Fibroblast of peridontal ligament (primary cell): ENCODE results near the gene LRRTM4.
"Not testable (repeated sequence)": the region's sequence is repeated elsewhere in the genome, so short reads cannot be mapped to it uniquely, and the experiment has no call there.

Experiments
- DNase-seq: peaks from one replicate; pipeline ENCODE4 v3.0.0-alpha.2; 2010; ENCODE audit errors: extremely low read depth

The LRRTM4 gene

GRCh38 chr2:77314721-77315120 is 207.5 kb downstream of the LRRTM4 start:
- no peak for DNase-seq

DNA sequence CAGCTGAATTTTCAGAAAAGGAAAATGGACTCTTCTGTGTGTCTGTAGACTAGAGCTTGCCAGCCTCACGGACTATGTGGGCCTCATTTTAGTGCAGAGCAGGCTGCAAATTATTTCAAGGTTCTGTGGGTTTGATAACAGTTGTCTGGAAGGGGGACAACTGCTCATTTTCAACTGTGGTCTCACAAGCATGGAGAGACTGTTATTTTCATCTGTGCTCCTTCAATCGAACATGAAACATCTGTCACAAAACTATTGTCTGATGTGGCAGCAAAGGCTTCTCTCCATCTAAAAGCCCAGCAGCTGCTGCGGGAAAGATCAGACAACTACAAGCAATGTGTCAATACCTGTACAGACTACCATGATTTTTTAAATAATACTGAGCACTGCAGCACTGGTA is 211.8 kb downstream of the LRRTM4 start:
- no peak for DNase-seq

DNA sequence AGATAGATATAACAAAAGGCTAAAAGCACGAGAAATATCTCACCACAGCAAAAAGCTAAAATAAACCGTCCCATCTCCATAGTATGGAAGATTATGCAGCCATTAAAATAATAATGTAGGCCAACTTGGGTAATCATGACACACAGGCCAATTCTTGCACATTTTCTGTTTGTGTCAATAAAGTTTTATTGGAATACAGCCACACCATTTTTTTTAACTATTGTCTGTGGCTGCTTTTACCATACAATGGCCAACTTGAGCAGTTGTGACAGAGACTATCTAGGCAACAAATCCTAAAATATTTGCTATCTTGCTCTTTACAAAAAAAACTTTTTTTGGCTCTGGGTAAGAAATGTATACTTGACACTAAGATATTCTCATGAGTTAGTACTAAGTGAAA is 212.5 kb downstream of the LRRTM4 start:
- DNase-seq, result no peak

DNA sequence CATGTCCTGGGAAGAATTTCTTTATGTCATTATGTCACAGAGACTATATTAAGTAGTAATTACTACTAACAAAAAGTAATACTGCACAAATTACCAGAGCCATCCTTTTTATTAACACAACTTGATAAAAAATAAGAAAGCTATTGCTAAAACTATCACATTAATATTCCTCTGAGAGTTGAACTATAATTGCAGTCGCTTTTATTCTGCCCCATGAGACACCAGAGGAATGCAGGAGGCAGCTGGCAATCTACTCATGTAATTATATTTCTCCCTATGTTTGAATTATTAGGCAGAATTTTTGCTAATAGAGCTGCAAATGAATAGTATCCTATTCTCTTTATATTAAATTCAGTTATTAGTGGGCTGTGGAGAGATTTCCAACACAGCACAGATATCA is 220.7 kb downstream of the LRRTM4 start:
- no peak for DNase-seq

GRCh38 chr2:77296791-77297190 is 225.4 kb downstream of the LRRTM4 start:
- DNase-seq, result no peak

DNA sequence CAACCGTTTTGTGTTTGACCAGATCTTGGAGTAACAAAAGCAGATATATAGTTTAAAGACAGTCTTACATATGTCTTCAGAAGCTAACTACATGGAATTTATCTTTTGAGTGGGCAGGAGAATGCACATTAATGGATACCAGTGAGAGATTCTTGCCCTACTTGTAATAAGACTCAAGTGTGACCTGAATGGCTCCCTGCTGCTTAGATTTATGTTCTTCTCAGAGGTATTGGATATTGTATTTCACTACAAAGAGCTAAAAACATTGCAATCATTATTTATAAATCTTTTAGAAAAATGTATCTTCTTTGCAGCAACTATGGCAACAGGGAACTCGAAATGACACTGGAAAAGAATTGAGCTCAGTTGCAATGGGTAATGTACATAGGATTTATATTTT is 227.7 kb downstream of the LRRTM4 start:
- DNase-seq, result no peak

DNA sequence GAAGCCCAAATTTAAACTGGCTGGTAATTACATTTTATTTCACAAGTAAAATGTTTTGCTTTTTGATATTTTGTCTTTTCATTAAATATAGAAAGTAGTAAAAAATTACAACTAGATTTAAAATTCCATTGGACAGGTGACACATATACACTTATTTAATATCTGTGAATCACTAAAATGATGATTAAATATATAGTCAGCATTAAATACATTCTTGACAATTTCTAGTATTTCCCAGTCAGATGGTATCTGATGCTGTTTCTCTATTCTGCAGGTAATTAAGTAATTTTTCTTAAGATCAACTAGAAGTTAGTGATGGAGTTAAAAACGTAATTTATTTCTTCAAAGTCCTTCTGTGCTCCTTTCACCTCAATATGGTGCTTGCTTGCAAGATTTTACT is 237.8 kb downstream of the LRRTM4 start:
- no peak for DNase-seq

GRCh38 chr2:77271262-77271661 is 250.9 kb downstream of the LRRTM4 start:
- DNase-seq, result no peak

- DNase-seq, result no peak
These were observed 251.7 kb downstream of the LRRTM4 start for GRCh38 chr2:77270433-77270832.

DNA sequence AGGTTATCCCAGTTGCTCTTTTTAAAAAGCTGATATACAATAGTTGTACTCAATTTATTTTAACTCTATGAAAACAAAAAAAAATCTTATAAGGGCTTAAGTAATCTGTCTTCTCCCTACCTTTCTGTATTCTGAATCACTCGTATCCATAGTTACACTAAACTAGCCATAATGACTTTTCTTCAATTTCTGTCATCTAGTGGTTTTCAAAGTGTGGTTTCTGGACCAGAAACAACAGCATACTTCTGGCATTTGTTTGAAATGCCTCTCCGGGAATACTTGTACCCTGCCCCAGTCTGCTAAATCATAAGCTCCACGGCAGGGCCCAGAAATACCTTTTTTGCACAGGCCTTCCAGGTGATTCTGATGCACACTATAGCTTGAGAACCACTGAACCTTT is 253.6 kb downstream of the LRRTM4 start:
- no peak for DNase-seq

GRCh38 chr2:77232909-77233425 is 289.2 kb downstream of the LRRTM4 start:
- no peak for DNase-seq

DNA sequence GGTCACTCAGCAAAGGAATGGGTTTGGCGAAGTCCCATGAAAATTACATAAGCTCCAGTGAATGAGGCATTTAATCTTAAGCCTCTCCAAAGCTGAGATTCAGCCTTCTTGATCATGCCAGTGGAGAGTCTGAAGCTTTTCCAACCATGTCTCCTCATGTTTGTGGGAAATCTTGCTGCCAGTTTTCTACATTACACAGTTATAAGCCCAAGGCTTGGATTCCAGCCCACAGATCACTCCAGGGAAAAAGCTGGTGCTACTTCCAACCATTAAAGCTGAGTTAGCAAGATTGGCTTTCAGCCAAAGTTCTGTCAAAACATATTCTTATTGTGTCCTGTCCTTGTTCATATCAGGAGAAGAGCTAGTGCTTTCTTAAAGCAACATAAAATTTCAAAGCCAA is 293.8 kb downstream of the LRRTM4 start:
- no peak for DNase-seq

DNA sequence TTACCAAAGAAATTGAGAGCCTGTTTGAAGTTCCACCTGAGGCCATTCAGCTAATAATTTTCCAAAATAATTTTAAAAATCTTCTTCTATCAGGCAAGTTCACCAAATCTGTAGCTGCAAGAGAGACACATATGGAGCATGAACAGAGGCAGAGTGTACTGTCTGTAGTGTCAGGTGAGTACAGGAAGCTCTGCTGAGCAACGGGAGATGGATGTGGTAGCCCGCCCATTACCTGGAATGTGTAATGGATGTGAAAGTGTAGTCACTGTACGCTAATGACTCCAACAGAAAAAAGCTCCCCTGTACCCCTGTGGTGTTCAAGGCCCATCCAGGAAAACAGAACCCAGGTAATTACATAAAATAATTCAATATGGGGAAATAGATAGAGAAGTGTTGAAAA is 311.5 kb downstream of the LRRTM4 start:
- no peak for DNase-seq

DNA sequence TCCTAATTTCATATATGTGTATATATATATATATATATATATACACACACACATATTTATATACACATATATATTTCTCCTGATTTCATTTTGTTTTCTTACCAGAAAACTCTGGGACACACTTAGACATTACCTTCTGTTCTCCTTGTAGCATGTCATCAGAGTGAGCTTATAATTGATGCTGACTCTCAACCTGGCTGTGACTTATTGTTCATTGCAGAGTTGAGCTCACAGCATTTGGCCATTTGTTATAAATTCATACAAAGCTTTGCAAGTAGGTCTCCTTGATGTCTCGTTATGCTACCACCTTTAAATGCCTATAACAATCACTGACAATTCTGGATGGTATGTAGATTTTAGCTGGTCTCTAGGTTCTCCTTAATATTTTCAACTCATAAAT is 314.8 kb downstream of the LRRTM4 start:
- DNase-seq, result no peak

- no peak for DNase-seq
These were observed 320.4 kb downstream of the LRRTM4 start for GRCh38 chr2:77201755-77202154.

GRCh38 chr2:77199411-77199810 is 322.8 kb downstream of the LRRTM4 start:
- no peak for DNase-seq

DNA sequence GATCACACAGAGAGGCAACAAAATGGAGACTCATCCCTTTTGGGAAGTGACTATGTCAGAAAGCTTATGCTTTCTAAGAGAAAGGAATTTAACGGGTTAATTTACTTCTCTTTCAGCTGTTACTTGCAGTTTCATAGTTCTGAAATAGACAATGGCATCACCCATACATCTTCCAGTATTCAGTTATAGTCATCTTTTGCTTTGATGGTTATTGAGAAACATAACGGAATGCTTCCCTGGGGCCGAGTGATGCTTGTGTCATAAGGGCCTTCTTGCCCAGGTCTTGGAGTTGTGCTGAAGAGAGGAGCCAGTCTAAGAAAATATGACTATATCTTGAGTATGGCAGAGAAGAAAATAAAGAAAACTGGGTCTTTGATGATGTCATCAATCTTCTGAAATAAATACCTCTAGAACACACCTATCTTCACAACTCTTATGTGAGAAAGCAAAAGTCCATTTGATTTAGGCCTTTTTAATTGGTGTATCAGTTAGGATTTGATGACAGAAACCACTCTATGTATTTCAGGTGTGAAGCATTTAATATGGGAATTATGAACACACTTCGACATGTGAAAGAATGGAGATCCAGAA is 328.2 kb downstream of the LRRTM4 start:
- DNase-seq, result no peak

DNA sequence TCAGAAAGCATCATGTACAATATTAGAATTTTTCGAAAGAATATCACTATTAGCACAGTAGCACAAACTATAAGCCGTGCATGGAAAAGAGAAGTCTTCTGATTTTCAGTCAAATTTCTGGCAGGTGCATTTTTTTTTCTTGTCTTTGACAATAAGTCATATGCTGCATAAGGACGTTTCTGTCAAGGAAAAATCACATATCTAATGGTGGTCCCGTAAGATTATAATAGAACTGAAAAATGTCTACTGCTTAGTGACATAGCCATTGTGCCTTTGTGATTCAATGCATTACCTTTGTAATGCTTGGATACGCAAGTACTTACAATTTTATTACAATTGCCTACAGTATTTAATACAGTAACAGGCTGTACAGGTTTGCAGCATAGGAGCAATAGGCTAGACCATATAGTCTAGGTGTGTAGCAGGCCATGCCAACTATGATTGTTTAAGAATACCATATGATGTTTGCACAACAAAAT is 329.3 kb downstream of the LRRTM4 start:
- DNase-seq, result no peak

- no peak for DNase-seq
These were observed 330.5 kb downstream of the LRRTM4 start for GRCh38 chr2:77191665-77192064.

DNA sequence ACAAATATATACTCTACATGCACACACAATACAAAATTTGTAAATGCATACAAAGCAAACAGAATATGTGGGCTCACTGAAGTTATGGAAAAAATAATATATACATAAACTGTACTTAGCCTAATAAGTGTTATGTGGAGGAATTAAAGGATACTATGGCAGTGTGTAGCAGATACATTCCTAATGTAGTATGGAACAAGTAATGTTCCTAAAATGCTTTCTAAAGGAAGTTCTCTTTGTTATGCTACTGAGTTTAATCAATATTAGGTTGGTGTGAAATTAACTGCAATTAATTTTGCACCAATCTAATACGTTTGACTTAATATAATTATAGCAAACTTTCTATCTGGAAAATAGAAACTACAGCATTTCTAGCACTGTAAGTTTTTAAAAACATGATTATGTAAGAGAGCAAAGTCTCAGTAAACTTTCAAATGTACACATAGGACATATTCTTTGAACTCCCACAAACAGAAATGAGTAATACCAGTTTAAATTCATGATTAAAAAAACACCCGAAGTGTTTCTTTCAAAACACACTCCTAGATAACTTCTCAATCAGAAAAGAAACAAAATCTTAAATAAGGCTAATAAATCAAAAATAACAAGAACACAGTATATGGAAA is 331.3 kb downstream of the LRRTM4 start:
- no peak for DNase-seq

- no peak for DNase-seq
These were observed 337.1 kb downstream of the LRRTM4 start for GRCh38 chr2:77185052-77185451.

DNA sequence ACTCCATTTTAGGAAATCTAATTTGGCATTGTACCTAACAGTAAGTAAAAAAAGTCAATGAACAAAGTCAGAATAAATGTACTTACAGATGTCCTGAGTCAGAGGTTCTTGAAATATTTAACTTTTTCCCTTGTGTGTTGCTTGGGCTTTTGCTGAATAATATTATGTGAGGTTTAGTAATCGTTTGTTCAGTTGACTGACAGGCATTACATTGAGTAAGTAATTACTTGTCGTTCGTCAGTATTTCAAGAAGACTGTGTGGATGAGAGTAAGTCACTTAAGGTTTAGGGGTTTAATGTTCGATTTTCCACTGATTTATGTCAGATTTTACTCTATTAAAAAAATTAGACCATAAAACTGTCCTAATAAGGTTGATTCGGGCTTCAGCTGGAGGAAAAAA is 342.9 kb downstream of the LRRTM4 start:
- no peak for DNase-seq

- DNase-seq, result not testable (repeated sequence)
These were observed 346.9 kb downstream of the LRRTM4 start for GRCh38 chr2:77175266-77175780.
